ENCODE data around the gene BLTP3B.

Gene BLTP3B

GRCh38 chr12:100114574-100114973 lies 28.1 kb downstream of the BLTP3B start:
- no peak for DNase-seq

- DNase-seq = no peak
Observed at GRCh38 chr12:100110276-100110675, 32.4 kb downstream of the BLTP3B start.

- DNase-seq = no peak
Observed at GRCh38 chr12:100106861-100107260, 35.8 kb downstream of the BLTP3B start.

GRCh38 chr12:100105661-100106060 lies 37.0 kb downstream of the BLTP3B start:
- no peak for DNase-seq

GRCh38 chr12:100101000-100101399 lies 41.7 kb downstream of the BLTP3B start:
- no peak for DNase-seq
